ENCODE results near the gene UBALD2.
A peak's percentile ranks its signal among the peaks of the same experiment; 100 is the strongest.
"Not testable (repeated sequence)": the region's sequence is repeated elsewhere in the genome, so short reads cannot be mapped to it uniquely, and the experiment has no call there.

Gene UBALD2

DNA sequence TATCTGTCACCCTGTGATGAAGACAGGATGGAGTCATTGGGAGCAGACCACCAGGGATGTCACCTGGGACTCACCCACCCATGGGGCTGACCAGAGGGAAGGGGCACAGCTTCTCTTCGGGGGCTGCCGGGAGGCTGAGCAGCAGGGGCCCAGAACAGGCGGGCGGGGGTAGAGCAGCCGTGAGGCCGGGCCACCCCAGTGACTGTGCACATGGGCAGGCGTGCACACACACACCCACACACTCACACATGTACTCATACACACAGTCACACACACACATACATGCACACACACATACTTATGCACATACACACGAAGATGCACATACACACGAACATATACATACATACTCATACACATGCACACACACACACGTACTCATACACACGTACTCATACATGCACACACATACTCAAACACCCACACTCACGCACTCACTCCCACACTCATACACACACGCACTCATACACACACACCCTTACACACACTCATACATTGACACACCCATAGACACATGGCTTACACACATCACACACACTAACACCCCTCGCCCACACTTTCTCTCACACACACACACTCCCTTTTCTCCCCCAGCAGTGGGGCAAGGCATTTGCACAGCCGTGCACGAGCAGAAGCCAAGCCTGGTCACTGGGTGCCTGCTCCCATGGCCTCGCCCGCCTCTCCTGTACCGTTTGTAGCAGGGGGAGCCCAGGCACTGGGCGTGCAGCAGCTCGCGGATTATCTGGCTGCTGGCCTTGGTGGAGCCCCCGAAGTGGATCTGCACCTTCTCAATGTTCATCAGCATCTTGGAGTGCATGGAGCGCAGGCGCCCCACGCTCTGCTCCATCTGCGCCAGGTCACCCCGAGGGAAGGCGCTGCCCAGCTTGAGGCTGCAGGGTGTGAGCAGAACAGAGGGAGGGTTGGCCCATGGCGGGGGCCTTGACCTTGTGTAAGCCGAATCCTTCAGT lies 12.4 kb downstream of the UBALD2 start:
- DNase-seq: no peak

- no peak for DNase-seq
Measured at GRCh38 chr17:76278268-76278908, 13.2 kb downstream of the UBALD2 start.

GRCh38 chr17:76278952-76279741 lies 14.0 kb downstream of the UBALD2 start:
- peak; percentile 71 for DNase-seq

DNA sequence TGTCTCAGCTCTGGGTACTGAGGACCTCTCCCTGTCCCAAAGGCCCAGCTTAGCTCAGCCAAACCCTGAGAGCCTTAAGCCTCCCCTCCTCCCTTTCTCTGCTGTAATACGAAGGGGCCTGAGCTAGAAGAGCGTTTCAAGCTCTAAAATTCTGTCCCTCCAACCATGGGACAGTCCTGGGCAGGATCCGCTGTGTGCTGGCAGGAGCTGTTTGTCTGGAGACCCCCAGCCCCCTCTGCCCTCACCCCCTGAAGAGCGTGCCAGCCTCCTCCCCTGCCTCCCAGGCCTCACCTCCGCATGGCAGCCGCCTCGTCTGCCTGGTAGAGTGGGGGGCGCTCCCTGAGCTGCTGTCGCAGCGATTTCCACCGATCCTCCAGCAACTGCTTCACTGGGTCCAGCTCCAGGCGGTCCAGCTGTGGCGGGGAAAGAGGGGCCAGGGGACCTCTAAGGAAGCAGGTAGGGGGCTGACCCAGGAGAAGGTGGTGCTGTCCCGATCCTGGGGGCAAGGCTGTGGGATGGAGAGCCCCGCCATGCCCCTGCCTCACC lies 14.7 kb downstream of the UBALD2 start:
- no peak for DNase-seq

DNA sequence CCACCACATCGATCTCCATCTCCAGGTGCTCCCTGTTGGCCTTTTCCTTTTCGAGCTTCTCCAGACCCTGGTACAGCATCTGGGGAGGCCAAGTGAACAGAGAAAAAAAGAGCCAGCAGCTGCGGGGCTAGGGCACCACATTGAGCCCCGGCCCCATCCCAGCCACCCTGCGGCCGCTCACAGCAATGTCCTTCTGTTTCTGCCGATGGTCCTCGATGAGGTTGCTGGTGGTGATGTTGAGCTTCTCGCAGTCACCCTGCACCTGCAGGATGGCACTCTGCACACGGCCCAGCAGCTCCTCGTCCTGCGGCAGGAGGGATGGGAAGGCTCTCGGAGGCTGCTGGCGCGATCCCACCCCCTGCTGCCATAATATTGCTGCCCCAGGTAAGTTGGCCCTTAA lies 15.5 kb downstream of the UBALD2 start:
- DNase-seq: no peak

DNA sequence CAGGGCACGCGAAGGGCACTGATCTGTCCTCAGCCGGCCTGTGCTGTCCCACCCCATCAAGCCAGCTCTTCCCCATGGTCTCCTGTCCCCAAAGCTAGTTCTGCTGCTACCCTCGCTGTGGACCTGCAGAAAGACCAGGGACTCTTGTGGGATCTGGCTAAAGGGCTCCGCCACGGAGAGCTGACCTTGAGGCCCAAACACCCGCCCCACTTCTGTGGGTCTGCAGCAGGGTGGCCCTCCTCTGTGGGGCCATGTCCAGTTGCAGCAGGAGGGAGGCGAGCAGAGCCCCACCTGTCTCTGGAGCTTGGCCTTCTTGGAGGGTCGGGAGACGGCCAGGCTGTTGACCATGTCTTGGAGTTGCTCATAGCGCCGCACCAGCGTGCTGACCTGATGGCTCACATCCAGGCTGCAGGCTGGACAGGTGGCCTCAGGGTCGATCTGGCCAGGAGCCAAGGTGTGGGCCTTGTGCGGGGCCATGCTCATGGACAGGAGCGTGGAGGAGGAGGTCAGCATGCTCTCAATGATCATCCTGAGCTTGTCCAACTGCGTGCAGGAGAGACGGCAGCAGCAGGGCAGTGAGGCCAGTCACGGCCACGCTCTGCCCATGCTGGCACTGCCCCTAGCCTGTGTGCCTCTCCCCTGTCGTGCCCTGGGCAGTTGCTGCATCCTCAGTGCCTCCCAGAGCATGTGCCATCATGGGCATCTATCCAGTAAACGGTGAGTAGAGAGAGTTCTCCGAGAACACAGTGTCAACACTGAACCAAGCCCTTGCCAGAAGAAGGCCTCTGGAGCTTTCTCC lies 16.6 kb downstream of the UBALD2 start:
- no peak for DNase-seq

DNA sequence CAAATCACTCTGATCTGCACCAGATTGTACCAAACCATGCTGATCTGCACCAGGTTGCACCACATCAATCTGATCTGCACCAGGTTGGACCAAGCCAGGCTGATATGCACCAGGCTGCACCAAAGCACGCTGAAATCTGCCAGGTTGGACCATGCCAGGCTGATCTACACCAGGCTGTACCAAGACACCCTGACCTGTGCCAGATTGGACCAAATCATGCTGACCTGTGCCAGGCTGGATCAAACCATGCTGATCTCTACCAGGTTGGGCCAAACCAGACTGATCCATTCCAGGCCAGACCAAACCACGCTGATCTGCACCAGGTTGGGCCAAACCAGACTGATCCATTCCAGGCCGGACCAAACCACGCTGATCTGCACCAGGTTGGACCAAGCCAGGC lies 27.4 kb downstream of the UBALD2 start:
- no peak for DNase-seq

- DNase-seq: no peak
Measured at GRCh38 chr17:76293106-76293505, 28.0 kb downstream of the UBALD2 start.

DNA sequence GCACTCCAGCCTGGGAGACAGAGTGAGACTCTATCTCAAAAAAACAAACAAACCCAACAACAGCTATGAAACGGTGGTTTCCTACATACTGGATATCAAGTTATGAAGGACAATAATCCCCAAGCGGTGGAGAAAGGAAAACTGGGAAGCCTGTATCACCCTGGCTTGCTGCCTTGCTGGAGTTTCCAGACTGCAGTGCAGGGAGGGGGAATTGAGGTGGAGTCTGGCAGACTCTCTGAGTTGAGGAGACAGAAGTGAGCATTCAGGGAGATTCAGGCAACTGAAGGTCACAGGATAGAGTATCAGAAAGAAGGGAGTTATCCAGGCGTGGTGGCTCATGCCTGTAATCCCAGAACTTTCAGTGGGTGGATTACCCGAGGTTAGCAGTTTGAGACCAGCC lies 31.0 kb downstream of the UBALD2 start:
- no peak for DNase-seq

GRCh38 chr17:76296889-76297288 lies 31.7 kb downstream of the UBALD2 start:
- no peak for DNase-seq

DNA sequence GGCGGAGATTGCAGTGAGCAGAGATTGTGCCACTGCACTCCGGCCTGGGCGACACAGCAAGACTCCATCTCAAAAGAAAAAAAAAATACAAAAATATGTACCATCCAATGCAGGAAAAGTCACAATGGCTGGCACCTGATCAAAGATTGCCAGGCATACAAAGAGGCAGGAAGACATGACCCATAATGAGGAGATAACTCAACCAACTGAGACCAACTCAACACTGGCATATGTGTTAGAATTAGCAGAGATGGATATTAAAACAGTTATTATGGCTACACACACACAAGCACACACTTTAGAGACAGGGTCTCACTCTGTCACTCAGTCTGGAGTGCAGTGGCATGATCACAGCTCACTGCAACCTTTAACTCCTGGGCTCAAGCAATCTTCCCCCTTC lies 32.3 kb downstream of the UBALD2 start:
- no peak for DNase-seq

DNA sequence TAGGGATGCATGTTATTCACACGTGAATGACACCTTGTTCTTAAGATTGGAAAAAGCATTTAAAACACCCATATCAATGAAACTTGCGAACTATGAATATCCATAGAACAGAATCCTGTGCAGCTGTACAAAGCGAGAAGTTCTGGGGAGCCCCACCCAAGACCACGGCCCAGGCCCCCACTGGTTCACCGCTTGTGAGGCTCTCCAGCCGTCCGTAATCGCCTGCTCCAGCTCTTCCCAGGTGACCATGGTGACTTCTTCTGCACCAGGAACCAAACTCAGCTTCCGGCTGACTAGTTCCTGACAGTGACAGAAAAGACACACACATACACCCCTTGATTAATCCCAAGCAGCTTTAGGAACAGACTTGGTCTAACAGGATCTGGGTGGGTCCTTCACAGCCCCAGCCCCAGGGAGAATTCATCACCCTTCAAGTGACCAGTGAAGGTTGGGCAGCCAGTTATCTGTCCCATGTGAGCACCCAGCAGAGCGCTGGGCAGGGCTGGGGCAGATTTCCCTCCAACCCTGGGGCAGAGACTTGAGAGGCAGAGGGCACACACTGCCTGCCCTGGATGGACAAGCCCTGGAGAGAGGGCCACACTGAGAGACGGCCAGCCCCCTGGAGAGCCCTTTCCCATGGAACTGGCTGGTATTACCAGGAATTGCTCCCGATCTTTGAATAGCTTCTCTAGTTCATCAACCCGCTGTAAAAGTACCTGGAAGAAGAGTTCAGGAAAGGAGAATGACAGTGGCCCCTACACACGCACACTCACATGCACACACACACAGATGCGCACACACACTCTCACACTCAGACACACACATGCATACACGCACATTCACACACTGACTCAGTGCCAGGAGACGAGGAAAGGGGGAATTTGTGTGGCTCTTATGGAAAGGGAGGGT lies 39.3 kb downstream of the UBALD2 start:
- DNase-seq: no peak

DNA sequence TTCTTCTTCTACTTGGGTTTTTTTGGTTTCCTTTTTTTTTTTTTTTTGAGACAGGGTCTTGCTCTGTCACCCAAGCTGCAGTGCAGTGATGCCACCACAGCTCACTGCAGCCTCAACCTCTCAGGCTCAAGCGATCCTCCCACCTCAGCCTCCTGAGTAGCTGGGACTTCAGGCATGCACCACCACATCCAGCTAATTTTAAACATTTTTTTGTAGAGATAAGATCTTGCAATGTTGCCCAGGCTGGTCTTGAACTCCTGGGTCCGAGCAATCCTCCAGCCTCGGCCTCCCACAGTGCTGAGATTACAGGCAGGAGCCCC lies 39.9 kb downstream of the UBALD2 start:
- not testable (repeated sequence) for DNase-seq

GRCh38 chr17:76307299-76307965 lies 42.3 kb downstream of the UBALD2 start:
- no peak for DNase-seq

- no peak for DNase-seq
Measured at GRCh38 chr17:76307966-76308338, 42.8 kb downstream of the UBALD2 start, which contains the start of gene QRICH2. Gene QRICH2, minus strand, starts transcription at chr17:76308276. Its CDS starts 278 bp downstream, at chr17:76307998.

GRCh38 chr17:76309461-76309860 lies 44.3 kb downstream of the UBALD2 start:
- DNase-seq: no peak

DNA sequence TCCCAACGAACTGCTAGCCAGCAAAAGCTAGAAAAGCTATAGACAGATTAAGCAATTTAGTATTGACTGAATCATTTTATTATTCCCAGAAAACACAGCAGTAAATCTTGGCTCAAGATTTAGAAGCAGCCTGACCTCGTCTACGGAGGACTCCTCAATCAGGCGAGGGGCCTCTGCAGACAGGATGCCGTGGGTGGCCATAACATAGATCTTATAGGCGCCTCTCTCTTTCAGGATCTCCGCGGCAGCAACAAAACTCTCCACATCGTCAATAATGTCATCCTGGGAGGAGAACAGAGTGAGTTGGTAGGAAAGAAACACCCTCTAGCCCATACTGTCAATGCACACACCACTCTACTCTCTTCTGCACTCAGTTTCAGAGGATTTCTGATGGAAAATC lies 47.6 kb downstream of the UBALD2 start:
- DNase-seq: no peak

- no peak for DNase-seq
Measured at GRCh38 chr17:76314392-76315227, 49.5 kb downstream of the UBALD2 start.

DNA sequence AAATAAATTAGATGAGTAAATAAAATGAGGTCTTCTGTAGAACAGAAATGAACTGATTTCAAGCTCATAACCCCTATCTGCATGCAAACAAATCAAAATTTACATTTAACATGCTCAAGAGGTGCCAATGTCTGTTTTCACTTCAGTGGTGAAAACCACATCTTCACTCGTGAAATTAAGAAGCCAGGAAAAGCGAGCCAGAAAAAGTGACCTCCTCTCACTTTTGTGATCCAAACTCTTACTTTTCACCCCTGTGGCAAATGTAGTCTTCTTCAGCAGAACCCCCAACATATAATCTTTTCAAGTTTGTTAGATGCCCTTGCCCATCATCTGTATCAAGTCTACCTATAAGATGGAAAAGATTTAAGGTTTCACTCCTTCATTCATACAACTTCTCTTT lies 52.4 kb downstream of the UBALD2 start:
- no peak for DNase-seq

Data from right kidney (tissue), 1 donor.